GM12892 (cell line): Measurements from ENCODE around the gene SCAF8.
"Not testable (repeated sequence)": the region's sequence is repeated elsewhere in the genome, so short reads cannot be mapped to it uniquely, and the experiment has no call there.

ENCODE experiments used
- DNase-seq: peaks from one replicate; pipeline ENCODE4 v3.0.0; 2011; ENCODE audit not compliant: insufficient read length
- FAIRE-seq: peaks from 2 replicates; lab custom pipeline; 2011; peaks lifted over from hg19 to GRCh38; lab: Jason Lieb, UNC
- POLR2A ChIP-seq: IDR thresholded peaks from 2 replicates; pipeline ENCODE4 v1.6.1; 2011; ENCODE audit warnings: low read depth, low read length, control low read depth
- POLR2AphosphoS5 ChIP-seq: IDR thresholded peaks from 2 replicates; pipeline ENCODE4 v1.6.1; 2011; ENCODE audit warnings: low read depth, low read length, control low read depth
- TAF1 ChIP-seq: IDR thresholded peaks from 2 replicates; pipeline ENCODE4 v1.6.1; 2011; ENCODE audit warnings: low read depth, mild to moderate bottlenecking, control low read depth, low read length, borderline replicate concordance

SCAF8 gene

DNA sequence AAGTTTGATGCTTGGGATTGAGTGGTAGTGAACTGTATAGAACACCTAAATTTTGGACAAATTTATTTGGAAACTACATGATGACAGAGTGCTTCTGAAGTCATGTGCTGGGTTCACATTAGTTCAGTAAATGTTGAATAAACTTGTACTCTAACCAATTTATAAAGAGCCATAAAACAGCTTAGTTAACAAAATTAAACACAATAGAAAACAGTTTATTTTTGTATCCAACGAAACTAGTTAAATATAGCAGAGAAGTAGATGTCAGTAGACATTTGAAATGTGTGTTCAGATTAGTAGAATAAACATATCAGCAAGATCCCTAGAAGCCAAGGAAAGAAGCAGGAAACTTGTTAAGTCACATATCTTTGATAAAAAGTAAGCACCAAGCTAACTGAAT lies 32.1 kb downstream of the SCAF8 start:
- DNase-seq (no peak), FAIRE-seq (no peak)
- TF ChIP-seq TAF1 (no peak), POLR2A (no peak), POLR2AphosphoS5 (no peak)

DNA sequence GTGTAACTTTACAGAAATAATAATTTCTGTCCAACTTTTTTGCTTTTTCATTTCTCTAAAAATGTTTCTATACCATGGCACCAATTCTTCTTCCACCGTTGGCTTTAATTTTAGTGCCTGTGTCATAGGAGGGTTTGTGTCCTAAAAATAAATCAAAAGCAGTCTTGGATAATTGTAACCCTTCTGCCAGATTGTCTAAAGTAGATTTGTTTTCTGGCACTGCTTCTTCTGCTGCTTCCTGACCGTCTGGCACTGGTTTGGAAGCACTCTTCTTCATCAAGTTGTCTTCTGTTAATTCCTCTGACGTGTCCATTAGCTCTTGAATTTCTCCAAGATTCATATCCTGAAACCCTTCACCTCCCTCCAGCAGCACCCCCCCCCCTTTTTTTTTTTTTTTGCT lies 33.1 kb downstream of the SCAF8 start:
- TF ChIP-seq TAF1 = no peak

DNA sequence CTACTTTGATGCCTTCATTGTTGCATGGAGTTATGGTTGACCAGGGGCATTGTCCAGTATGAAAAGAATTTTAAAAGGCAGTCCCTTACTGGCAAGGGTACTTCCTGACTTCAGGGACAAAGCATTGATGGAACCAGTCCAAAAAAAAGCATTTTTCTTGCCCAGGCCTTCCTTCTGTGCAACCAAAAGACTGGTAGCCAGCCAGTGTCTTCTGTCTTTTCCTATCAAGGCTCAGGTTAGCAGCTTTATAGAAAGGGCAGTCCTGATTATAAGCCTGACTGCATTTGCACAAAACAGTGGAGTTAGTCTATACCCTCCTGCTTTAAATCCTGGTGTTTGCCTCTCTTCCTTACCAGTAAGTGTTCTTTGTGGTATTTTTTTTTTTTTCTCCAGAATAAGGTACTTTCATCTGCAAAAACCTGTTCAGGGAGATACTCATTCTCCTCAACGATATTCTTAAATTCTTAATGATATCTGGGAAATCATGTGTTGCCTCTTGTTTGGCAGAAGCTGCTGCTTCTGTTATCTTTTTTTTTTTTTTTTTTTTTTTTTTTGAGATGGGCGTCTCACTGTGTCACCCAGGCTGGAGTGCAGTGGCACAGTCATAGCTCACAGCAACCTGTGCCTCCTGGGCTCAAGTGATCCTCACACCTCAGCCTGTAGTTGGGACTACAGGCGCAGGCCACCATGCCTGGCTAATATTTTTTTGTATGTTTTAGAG lies 33.9 kb downstream of the SCAF8 start:
- DNase-seq = no peak
- TF ChIP-seq POLR2A (no peak), POLR2AphosphoS5 (no peak), TAF1 (no peak)
- FAIRE-seq = no peak

More for the DNA sequence above, 33.1 kb downstream of the SCAF8 start:
- FAIRE-seq (peak; percentile 21), DNase-seq (no peak)

DNA sequence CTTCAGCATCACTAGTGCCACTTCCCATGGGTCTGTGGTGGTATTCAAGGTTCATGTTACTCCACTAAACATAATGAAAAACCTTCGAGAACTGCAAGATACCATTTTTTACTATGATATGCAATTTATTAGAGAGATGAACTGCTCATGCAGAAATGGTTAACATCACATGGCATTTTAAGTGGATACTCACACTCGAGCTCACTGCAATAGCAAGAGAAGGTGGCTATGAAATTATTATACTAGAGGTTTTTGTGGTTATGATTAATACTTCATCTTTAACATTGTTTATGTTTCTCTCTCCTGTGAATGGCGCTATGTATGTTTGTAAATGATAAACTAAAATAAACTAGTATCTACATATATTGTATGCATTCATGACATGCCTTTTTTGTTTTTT lies 35.1 kb downstream of the SCAF8 start:
- TF ChIP-seq POLR2AphosphoS5 = no peak
- TF ChIP-seq POLR2A = no peak
- no peak for TF ChIP-seq TAF1
- DNase-seq = no peak
- no peak for FAIRE-seq

DNA sequence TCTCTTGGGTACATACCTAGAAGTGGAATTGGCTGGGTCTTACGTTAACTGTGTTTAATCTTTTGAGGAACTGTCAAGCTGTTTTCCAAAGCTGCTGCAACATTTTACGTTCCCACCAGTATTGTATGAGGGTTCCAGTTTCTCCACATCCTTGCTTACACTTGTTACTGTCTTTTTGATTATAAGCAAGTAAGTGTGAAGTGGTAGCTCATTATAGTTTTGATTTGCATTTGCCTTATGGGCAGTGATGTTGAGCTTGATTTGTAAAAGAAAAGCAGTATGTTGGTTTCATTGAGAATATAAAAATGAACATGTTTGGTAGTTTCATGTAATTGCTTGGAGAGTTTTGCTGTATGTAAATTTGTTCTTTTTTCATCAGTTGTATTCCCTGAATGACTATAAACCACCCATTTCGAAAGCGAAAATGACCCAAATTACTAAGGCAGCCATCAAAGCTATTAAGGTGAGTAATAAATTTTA lies 40.4 kb downstream of the SCAF8 start:
- TF ChIP-seq TAF1 (no peak), POLR2A (no peak), POLR2AphosphoS5 (no peak)
- FAIRE-seq = peak; percentile 92
- DNase-seq = no peak

DNA sequence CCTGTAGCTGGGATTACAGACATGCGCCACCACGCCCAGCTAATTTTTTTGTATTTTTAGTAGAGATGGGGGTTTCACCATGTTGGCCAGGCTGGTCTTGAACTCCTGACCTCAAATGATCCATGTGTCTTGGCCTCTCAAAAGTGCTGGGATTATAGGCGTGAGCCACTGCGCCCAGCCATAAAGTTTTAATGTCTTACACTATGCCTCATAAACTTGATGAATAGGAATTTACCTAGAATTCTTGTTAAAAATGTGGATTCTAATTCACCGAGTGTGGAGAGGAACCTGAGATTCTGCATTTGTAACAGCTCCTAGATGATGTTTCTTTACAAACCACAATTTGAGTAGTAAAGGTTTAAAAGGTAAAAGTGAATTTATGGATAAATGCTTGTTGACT lies 45.9 kb downstream of the SCAF8 start:
- DNase-seq, FAIRE-seq: not testable (repeated sequence)

DNA sequence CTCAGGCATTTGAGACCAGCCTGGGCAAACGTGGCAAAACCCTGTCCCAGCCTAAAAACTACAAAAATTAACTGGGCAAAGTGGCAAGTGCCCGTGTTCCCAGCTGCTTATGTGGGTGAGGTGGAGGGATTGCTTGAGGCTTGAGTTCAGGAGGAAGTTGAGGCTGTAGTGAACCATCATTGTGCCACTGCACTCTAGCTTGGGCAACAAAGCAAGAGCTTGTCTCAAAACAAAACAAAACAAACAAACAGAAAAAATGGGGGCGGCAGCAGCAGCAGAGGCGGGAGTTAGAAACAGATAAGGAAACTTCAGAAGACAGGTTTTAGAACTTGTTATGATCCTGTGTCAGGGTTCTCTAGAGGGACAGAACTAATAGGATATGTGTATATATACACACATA lies 49.0 kb downstream of the SCAF8 start:
- no peak for FAIRE-seq
- no peak for DNase-seq
- no peak for TF ChIP-seq POLR2A
- no peak for TF ChIP-seq POLR2AphosphoS5
- no peak for TF ChIP-seq TAF1

DNA sequence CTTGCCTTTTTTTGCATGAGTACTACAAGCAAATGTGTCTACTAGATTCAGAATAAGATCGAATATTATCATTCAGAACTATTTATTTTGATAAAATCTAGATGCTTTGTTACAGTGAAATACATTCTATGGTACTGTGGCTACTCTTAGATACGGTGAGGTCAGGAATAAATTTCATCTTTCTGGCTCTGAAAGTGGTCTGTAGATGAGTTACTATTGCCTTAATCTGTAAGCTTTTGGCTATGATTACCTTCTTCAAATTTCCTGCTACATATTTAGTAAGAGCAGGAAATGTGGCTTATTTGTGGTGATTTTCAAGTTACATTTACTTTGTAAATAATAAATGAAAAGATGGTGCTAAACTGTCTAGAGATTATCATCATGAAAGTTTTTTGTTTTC lies 50.0 kb downstream of the SCAF8 start:
- FAIRE-seq (no peak), DNase-seq (no peak)
- TF ChIP-seq TAF1 (no peak), POLR2AphosphoS5 (no peak), POLR2A (no peak)

DNA sequence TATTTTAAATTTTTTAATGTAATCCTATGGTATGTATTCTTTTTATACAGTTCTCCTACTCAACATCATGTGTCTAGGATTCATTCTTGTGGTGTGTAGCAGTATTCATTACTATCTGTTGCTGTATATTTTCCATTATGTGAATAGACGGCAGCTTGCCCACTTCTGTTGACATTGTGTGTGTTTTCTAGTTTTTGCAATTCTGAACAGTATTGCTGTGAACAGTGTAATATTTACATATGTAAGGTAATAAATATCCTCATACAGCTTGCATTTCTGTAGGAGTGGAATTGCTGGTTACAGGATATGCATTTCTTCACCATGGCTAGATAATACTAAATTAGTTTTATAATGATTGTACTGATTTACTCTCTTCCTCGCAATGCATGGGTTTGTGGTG lies 51.9 kb downstream of the SCAF8 start:
- FAIRE-seq (no peak), DNase-seq (no peak)
- TF ChIP-seq POLR2A = no peak
- no peak for TF ChIP-seq TAF1
- TF ChIP-seq POLR2AphosphoS5 = no peak

DNA sequence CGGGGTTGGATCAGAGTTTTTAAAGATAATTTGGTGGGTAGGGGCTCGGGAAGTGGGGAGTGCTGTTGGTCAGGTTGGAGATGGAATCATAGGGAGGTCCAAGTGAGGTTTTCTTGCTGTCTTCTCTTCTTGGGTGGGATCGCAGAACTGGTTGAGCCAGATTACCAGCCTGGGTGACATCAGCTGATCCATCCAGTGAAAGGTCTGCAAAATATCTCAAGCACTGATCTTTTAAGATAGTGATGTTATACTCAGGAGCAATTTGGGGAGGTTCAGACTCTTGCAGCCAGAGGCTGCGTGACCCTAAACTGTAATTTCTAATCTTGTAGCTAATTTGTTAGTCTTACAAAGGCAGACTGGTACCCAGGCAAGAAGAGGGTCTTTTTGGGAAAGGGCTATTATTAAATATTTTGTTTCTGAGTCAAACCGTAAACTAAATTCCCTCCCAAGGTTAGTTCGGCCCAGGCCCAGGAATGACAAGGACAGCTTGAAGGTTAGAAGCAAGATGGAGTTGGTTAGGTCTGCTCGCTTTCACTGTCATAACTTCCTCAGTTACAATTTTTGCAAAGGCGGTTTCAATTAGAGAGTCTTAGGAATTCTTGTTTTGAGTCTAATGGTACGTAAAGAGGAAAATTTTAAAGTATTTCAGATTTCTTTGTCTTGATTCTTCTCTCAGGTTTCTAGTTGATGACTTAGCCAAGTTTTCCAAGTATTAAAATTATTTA lies 53.1 kb downstream of the SCAF8 start:
- no peak for FAIRE-seq
- no peak for DNase-seq
- TF ChIP-seq TAF1 (no peak), POLR2A (no peak)

DNA sequence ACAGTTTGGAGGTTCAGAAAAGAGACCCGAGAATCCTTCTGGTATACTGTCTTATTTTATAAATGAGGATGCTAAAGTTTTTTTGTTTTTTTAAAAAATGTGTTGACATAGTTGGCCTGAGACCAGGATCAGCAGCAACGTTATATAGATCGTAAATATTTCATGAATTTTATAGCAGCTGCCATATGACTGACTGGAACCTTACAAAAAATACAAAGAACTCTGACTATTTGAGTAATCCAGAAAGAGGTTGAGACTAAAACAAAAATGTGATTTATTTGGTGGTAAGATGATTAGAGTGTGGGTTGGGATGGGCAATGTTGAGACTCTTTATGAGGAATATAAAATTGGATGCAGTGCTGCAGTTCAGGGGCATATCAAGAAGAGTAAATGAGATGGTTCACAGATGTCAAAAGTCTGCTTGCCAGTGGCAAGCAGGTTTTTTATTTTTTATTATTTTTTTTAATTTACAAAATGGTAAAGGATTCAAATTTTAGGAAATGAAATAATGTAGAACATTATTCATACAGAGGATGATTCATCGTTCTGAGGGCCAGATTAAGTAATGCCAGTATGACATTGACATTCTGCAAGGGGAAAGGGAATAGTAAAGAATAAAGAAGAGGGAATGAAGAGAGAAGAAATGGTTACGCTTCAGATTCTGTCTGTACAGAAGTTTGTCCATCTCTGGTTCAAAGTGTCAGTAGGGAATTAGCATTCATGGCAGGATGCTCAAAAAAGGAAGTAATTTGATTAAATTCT lies 58.5 kb downstream of the SCAF8 start:
- FAIRE-seq (no peak), DNase-seq (no peak)
- TF ChIP-seq POLR2A = no peak
- TF ChIP-seq POLR2AphosphoS5 = no peak
- no peak for TF ChIP-seq TAF1

DNA sequence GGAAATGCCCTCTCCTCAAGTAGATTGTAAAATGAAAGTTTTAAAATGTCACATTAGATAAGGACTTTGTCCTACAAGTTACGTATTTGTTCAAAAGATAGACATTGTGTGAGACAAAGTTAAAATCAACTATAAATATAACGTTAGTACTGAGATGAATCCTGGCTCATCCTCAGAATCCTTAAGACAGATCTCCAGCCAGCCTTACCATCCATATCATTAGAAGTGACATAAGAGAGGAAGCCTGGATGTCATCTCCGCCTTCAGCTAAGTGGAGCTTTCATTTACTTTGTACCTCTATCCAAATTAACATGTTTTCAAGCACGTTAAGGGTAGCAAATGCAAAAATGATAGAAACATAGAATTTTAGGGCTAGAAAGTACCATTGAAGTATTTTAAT lies 59.1 kb downstream of the SCAF8 start:
- FAIRE-seq = peak; percentile 36
- TF ChIP-seq TAF1 = no peak
- TF ChIP-seq POLR2A = no peak
- TF ChIP-seq POLR2AphosphoS5 = no peak
- DNase-seq = no peak
